IPS DF 4.7 (cell line): ENCODE data around the gene ZNF701.
"Not testable (repeated sequence)": the region's sequence is repeated elsewhere in the genome, so short reads cannot be mapped to it uniquely, and the experiment has no call there.

ENCODE experiments used
- DNase-seq: peaks from one replicate; pipeline ENCODE4 v3.0.0-alpha.2; 2013; ENCODE audit warnings: low spot score; ENCODE audit errors: extremely low read depth

ZNF701 gene

DNA sequence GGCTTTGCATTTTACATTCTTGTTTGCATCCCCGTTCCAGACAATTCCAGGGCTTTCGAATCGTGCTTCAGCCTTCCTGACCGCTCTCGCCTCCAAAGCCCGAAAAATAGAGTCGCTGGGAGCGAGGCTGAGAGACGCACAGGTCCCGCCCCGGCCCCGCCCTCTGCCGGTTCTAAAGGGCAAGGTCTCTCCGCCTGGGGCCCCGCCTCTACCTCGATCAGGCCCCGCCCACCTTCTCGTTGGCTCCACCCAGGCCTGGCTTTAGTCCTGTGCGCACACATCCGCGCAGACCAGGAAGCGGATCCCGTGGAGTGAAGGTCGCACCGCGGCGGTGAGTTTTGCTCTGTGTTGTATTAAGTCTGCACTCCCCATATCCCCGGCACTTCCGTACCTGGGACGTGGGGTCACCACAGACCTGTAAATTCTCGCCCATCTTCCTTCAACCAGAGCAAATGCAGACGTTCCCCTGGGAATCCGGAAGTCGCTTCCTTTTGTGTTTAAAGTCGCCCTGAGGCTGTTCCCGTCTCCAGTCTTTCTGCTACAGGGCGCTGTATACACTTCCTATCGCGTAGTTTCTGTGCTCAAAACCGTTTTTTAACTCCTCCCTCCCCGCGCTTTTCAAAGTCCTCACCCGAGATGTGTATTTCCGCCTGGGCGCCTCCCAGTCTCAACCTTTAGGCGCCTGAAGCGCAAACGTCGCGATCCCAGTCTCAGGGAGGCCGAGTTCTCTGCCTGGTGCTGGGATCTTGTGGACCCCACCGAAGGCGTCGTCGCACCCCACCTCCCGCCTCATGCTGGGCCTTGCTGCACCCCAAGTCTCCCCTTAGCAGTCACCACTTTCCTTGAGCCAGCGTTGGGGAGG, at the start of gene ZNF701:
ZNF701 (plus strand) TSS at position 288 of the 862 bp plus-strand sequence. CDS start 3,861 bp downstream, outside the sequence.
- peak; percentile 30 for DNase-seq

DNA sequence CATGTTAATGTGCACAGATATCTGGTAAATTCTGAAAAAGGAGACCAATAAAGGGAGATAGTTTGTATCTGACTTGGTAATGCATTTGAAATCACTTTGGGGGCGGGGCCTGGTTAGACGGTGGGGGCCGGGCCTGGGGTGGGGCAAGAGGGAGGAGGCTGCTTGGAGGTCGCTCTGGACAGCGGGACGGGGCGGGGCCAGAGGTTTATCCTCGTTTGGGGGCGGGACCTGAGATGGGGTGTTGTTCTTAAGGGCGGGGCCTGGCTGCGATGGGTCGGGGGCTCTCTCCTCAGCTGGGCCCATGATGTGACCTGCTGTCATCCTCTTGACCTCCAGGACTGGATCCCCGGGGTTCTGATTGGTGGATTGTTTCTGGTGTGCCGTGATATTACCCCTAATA, 47.5 kb upstream of the ZNF701 start:
- DNase-seq = no peak

DNA sequence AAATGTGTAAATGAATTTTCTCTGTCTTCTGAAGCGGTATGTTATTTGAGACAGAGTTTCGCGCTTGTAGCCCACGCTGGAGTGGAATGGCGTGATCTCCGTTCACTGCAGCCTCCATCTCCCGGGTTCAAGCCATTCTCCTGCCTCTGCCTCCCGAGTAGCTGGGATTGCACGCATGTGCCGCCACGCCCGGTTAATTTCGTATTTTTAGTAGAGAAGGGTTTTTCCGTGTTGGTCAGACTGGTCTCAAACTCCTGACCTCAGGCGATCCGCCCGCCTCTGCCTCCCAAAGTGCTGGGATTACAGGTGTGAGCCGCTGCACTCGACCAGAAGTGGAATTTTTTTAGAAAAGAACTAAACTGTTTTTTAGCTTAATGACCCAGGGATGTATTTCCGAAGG, 46.0 kb upstream of the ZNF701 start:
- DNase-seq = no peak

GRCh38 chr19:52527134-52527955, 42.7 kb upstream of the ZNF701 start, which contains the start of gene ZNF808:
ZNF808 (plus strand) TSS chr19:52527668; CDS start chr19:52543285, 15,617 bp downstream.
- DNase-seq = no peak

DNA sequence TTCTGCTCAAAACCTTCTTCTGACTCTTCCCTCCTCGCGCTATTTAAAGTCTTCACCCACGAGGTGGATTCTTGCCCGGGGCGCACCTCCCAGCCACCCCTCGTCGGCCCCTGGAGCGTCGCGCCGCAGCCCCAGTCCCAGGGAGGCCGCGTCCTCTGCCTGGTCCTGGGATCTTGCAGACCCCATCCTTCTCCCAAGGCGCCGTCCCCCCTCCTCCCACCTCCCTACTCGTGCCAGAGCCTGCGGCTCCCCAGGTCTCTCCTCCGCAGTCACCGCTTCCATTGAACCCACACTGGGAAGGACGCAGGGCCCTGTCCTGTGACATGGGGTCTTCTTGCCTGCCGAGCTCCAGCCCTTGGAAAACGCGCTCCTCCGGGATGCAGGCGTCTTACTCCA, 42.1 kb upstream of the ZNF701 start:
- no peak for DNase-seq

GRCh38 chr19:52532480-52532879, 37.6 kb upstream of the ZNF701 start:
- no peak for DNase-seq

DNA sequence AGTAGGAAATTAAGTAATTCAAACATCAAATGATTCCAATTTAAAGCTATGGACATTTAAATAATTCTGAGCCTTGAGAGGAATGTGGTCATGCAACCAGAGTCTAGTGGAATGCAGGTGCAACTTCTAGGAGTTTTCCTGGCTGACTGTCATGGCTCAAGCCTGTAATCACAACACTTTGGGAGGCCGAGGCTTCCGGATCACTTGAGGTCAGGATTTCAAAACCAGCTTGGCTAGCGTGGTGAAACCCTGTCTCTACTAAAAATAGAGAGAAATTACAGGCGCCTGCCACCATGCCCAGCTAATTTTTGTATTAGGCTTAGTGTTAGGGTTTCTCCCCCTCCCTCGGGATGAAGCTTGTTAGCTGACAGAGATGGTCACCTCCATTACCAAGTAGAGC, 36.2 kb upstream of the ZNF701 start:
- DNase-seq = no peak

DNA sequence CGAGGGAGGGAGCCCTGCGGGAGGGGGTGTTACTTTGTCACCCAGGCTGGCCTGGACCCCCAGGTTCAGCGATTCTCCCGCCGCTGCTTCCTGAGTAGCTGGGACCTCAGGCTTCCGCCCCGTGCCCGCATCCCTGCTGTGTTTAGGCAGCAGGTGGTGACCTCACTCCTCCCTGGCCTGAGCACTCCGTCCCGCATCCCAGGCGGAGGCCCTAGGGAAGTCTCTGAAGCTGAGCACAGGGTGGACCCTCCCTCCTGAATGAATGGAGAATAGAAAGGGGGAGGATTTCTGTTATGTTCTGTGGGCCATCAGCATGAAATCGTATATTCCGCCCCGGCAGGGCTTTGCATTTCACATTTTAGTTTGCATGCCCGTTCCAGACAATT, 34.7 kb upstream of the ZNF701 start:
- not testable (repeated sequence) for DNase-seq

- DNase-seq = no peak
Observed at GRCh38 chr19:52535771-52536447, 34.2 kb upstream of the ZNF701 start.

DNA sequence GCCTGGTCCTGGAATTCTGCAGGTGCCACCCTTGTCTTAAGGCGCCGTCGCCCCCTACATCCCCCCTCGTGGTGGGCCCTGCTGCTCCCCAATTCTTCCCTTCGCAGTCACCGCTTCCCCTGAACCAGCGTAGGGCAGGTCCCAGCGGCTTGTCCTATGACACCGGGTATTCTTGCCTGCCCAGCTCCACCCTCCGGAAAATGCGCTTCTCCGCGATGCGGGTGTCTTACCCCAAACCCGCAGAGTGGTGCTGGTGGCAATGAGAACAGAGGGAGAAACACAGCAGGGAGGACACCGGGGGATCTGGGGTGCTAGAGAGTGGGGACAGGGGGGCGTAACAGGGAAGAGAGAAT, 33.7 kb upstream of the ZNF701 start:
- no peak for DNase-seq

- not testable (repeated sequence) for DNase-seq
Observed at GRCh38 chr19:52538815-52539214, 31.3 kb upstream of the ZNF701 start.

GRCh38 chr19:52541176-52541575, 28.9 kb upstream of the ZNF701 start:
- DNase-seq = not testable (repeated sequence)

DNA sequence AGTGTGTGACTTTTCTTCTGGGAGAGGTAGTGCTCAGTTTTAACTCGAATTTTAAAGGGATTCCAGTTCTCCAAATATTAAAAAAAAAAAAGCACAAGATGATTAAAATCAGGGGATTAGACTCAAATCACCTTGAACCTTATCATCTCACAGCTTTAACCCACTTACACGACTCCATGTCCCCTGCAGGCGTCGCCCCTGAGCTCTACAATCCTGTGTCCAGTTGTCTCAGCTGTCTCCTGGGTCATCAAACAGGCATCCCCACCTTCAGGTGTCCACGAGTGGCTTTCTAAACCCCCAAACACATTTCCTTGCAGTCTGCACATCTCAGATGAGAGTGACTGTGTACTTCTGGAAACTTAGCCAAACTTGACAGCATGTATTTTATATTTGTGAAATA, 28.5 kb upstream of the ZNF701 start:
- DNase-seq = no peak

DNA sequence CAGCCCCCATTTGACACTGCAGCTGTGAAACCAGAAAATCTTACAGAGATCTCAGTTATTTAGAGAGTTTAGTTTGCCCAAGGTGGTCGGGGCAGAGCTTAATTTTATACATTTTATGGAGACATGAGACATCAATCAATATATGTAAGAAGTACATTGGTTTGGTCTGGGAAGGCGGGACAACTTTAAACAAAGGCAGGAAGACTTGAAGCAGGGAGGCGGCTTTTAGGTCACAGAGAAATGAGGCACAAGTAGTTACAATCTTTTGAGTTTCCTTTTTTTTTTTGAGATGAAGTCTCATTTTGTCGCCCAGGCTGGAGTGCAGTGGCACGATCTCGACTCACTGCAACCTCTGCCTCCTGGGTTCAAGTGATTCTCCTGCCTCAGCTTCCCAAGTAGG, 27.5 kb upstream of the ZNF701 start:
- DNase-seq = not testable (repeated sequence)

DNA sequence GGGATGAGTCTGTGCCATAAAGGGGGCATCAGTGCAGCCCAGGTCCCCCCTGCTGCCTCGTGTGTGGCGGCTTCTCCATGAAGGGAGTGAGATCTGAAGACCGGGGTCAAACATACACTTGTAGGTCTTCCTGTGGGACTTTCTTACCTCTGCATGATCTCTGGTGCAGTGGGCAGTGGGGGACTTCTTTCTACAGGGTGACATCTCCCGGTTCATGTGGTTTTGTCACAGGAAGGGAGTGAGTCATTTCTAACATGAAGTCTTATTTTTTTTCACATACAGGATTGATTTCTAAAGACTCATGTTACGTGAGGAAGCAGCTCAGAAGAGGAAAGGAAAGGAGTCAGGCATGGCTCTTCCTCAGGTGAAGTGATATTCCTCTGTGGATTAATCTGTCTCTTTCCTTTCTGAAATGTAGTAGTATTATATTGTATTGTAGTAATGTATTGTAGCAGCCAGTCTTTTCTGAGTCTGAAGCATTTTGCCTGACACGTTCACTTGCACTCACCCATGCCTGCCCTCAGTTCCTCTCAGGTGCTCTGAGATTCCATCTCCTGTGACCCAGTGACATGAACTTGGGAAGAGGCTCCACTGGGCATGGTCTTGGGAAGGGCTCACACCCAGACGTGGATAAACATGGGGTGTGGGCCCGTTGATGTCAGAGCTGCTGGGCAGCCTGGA, 27.0 kb upstream of the ZNF701 start:
- no peak for DNase-seq

GRCh38 chr19:52554216-52554971, 15.7 kb upstream of the ZNF701 start:
- no peak for DNase-seq

DNA sequence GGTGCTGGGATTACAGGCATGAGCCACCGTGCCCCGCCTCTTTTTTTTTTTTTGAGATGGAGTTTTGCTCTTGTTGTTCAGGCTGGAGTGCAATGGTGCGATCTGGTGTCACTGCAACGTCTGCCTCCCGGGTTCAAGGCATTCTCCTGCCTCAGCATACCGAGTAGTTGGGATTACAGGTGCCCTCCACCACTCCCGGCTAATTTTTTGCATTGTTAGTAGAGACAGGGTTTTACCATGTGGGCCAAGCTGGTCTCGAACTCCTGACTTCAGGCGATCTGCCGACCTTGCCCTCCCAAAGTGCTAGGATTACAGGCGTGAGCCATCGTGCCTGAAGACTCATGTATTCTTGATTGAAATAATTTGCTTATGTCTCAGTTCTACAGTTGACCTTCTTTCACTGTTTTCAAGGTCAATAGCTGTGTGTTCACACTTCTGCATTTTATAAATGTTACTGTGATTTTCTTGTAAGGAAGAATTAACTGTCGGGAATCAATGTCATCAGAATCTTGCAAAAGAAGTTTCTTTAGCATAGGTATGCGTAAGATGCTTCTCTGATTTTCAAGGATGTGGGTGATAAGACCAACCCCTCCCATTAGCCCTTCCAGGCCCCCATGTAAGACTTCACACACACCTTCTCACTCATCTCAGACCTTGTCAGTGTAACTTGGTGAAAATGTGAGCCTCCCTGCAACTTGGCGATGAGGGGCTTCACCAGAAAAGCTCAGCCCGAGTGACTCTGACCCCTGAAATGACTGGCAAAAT, 12.7 kb upstream of the ZNF701 start:
- DNase-seq = no peak

- DNase-seq = not testable (repeated sequence)
Observed at GRCh38 chr19:52558732-52559445, 11.2 kb upstream of the ZNF701 start.

DNA sequence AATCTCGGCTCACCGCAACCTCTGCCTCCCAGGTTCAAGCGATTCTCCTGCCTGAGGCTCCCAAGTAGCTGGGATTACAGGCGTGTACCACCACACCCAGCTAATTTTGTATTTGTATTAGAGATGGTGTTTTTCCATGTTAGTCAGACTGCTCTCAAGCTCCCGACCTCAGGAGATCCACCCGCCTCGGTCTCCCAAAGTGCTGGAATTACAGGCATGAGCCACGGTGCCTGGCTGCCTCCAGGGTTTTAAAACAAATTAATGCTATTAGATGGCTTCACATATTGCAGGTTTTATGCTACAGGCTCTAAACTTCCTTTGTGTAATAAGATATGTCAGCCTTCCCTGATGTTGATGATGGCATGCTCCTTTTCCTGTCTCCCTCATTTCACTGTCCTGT, 8.5 kb upstream of the ZNF701 start:
- DNase-seq = not testable (repeated sequence)
